RWPE2 (cell line): Measurements from ENCODE around the gene YARS1.

Experiments used
- ATAC-seq: fragments of 200-7000 bp; cut with Tn5 transposase; 3 replicates; pipeline ENCODE4 v1.9.1; 2021; ENCODE audit warnings: low read depth
- DNase-seq: peaks from one replicate; pipeline ENCODE4 v3.0.0-alpha.2; 2020; ENCODE audit warnings: low spot score
- H3K27ac ChIP-seq: fragments of 450-650 bp; 2 replicates; pipeline ENCODE4 v1.5.1; 2017; ENCODE audit warnings: mild to moderate bottlenecking; ENCODE audit not compliant: poor library complexity, severe bottlenecking
- H3K27me3 ChIP-seq: fragments of 250-450 bp; sonication (Bioruptor Pico); 2 replicates; pipeline ENCODE4 v1.5.1; 2021; ENCODE audit warnings: mild to moderate bottlenecking, moderate library complexity; ENCODE audit not compliant: insufficient read depth, poor library complexity, severe bottlenecking
- H3K36me3 ChIP-seq: fragments of 250-450 bp; sonication (Bioruptor Pico); 2 replicates; pipeline ENCODE4 v1.5.1; 2020; ENCODE audit warnings: low read depth, mild to moderate bottlenecking, moderate library complexity
- H3K4me1 ChIP-seq: fragments of 250-450 bp; sonication (Bioruptor Pico); 2 replicates; pipeline ENCODE4 v1.5.1; 2021; ENCODE audit warnings: mild to moderate bottlenecking, moderate library complexity; ENCODE audit not compliant: insufficient read depth, poor library complexity, severe bottlenecking
- H3K4me3 ChIP-seq: fragments of 250-450 bp; sonication (Bioruptor Pico); 2 replicates; pipeline ENCODE4 v1.5.1; 2021; ENCODE audit warnings: mild to moderate bottlenecking, moderate library complexity; ENCODE audit not compliant: severe bottlenecking
- H3K9me3 ChIP-seq: fragments of 250-450 bp; sonication (Bioruptor Pico); 2 replicates; pipeline ENCODE4 v1.5.1; 2021; ENCODE audit warnings: mild to moderate bottlenecking, moderate library complexity; ENCODE audit not compliant: severe bottlenecking
- CTCF ChIP-seq: fragments of 450-650 bp; IDR thresholded peaks from one replicate; pipeline ENCODE4 v1.5.1; 2017; ENCODE audit warnings: mild to moderate bottlenecking, moderate library complexity; ENCODE audit not compliant: poor library complexity, severe bottlenecking

YARS1 gene

GRCh38 chr1:32728413-32729077 lies 88.6 kb downstream of the YARS1 start:
- TF ChIP-seq CTCF = no peak
- Histone ChIP-seq H3K4me3 (no peak overlapping the region), H3K4me1 (peaks cover 14% of the 10 kb centered on the region), H3K9me3 (no peaks in the 10 kb centered on the region), H3K27ac (no peak overlapping the region), H3K36me3 (no peaks in the 10 kb centered on the region), H3K27me3 (no peaks in the 10 kb centered on the region)
- DNase-seq (no peak), ATAC-seq (no peak)

- no peak overlapping the region for H3K4me3 ChIP-seq
- no peaks in the 10 kb centered on the region for H3K27me3 ChIP-seq
- H3K4me1 ChIP-seq = peaks cover 14% of the 10 kb centered on the region
- no peaks in the 10 kb centered on the region for H3K36me3 ChIP-seq
- TF ChIP-seq CTCF = no peak
- H3K9me3 ChIP-seq = no peaks in the 10 kb centered on the region
- DNase-seq (no peak), ATAC-seq (no peak)
- no peak overlapping the region for H3K27ac ChIP-seq
Observed at GRCh38 chr1:32727876-32728275, 89.3 kb downstream of the YARS1 start.

GRCh38 chr1:32725615-32725982 lies 91.6 kb downstream of the YARS1 start:
- no peak for TF ChIP-seq CTCF

More at GRCh38 chr1:32725615-32725982, 91.6 kb downstream of the YARS1 start:
- H3K9me3 ChIP-seq = no peaks in the 10 kb centered on the region
- H3K4me3 ChIP-seq = no peak overlapping the region
- DNase-seq (no peak), ATAC-seq (no peak)
- no peaks in the 10 kb centered on the region for H3K27me3 ChIP-seq
- peaks cover 14% of the 10 kb centered on the region for H3K4me1 ChIP-seq
- no peaks in the 10 kb centered on the region for H3K36me3 ChIP-seq
- H3K27ac ChIP-seq = peak overlapping the region; percentile 50
